ENCODE measurements around the gene ELMO1. TPM values are rescaled to one million over a fixed set of nuclear protein-coding genes. Genes with fewer than 3 reads are reported as not detected.

Gene ELMO1
- total RNA-seq, 2 experiments from 2014 or later, result 129 to 137 TPM

DNA sequence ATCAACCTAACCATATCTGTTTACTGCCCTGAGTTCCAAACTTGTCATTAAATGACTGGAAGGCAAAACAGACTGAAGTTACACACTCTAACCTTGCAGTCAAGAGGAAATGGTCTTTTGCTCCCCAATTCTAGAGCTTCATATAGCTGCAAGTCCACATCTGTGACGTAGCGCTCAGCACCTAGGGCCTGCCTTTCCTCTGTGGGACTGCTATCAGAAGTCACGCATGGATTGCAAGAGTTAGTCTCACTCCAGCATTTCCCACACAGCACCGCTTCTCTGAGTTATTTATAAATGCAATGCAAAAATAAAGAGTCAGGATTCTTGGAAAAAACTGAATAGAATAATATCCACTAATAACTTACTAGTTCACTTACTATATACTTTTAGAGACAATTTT, 96.9 kb downstream of the ELMO1 start:
- H3K36me3 Mint-ChIP-seq (ENCODE audit: low read depth), result peaks cover 33% of the 10 kb centered on the region
- H3K9me3 Mint-ChIP-seq, result no peaks in the 10 kb centered on the region
- H3K4me1 Mint-ChIP-seq (ENCODE audit: low read depth), result peaks cover 87% of the 10 kb centered on the region
- H3K27ac Mint-ChIP-seq, result peak overlapping the region; percentile 97
- intact Hi-C loops (cut with micrococcal nuclease), result loop anchor here (5.0 to 10.0 kb wide), 7 partner anchors 319 to 1657 kb away; partner anchors contain the start of genes AOAH, HERPUD2 and STARD3NL
- H3K4me3 Mint-ChIP-seq, result peak overlapping the region; percentile 96
- no peak for DNase-seq
- CTCF ChIA-PET, result interaction anchor here (0.6 to 4.9 kb wide), 23 partner anchors 8 to 158 kb away, joined by 3 to 28 read pairs (median 4); no protein-coding TSS in a partner anchor
- no peaks in the 10 kb centered on the region for H3K27me3 Mint-ChIP-seq (ENCODE audit: low read depth)

DNA sequence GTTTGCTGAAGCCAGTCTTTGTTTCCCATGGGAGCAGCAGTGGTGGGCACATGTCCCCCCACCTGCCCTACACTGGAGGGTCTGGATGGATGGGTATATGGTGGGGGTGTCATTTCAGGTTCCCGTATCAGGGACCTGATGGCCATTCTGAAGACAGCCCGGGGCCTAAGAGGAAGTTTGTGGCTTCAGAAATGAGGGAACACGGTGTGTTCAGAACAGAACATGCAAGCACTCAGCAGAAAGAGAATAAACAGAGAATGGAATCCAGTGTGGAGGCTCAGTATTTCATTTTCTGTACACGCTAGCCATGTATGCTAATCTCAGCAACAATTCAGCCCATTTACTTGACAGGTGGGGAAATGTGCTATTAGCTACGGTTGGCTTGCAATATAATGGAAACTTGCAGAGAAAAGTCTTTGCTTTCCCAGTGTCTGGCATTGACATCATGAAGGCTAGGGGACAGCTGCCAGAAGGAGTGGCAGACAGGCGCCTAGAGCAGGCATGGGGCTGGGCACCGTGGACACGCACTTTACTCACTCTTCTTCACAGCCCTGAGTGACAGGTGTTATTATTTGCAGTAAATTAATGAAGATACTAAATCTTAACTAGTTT, 98.6 kb downstream of the ELMO1 start:
- H3K4me3 Mint-ChIP-seq, result peak overlapping the region; percentile 66

DNA sequence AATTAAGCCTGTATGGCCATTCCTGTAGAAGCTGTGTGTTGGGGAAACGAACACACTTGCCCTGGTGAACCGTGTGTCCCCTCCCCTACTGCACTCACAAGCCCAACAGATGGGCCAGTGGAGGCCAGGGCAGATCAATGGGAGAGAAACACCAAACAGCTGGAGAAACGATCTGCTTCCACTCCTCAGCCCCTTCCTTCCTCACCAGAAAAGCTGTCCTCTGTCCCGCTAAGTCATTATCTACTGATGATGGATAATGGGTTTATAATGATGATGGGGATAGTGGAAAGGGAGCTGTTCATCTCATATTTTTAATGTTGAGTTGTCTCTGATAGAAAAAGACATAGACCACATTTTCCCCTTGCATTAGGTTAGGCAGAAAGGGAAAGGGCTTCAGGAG, 99.7 kb downstream of the ELMO1 start:
- Mint-ChIP-seq H3K4me3 (peak overlapping the region; percentile 66), H3K27ac (peak overlapping the region; percentile 17), H3K27me3 (ENCODE audit: low read depth) (no peaks in the 10 kb centered on the region), H3K9me3 (no peaks in the 10 kb centered on the region), H3K4me1 (ENCODE audit: low read depth) (peaks cover 84% of the 10 kb centered on the region), H3K36me3 (ENCODE audit: low read depth) (peaks cover 33% of the 10 kb centered on the region)
- intact Hi-C loops (cut with micrococcal nuclease), result loop anchor here (10.0 kb wide), 2 partner anchors 744 to 1016 kb away; no protein-coding TSS in a partner anchor
- CTCF ChIA-PET, result interaction anchor here (0.8 to 1.0 kb wide), 2 partner anchors 106 to 160 kb away, joined by 3 to 5 read pairs; no protein-coding TSS in a partner anchor
- no peak for DNase-seq

More for the DNA sequence above, 98.6 kb downstream of the ELMO1 start:
- no peaks in the 10 kb centered on the region for H3K27me3 Mint-ChIP-seq (ENCODE audit: low read depth)
- H3K36me3 Mint-ChIP-seq (ENCODE audit: low read depth), result peaks cover 33% of the 10 kb centered on the region
- H3K9me3 Mint-ChIP-seq, result no peaks in the 10 kb centered on the region
- peaks cover 86% of the 10 kb centered on the region for H3K4me1 Mint-ChIP-seq (ENCODE audit: low read depth)
- CTCF ChIA-PET, result interaction anchor here (1.5 to 2.1 kb wide), 4 partner anchors 97 to 150 kb away, joined by 4 to 8 read pairs (median 6); partner anchors contain the start of gene ELMO1
- no peak for DNase-seq
- intact Hi-C loops (cut with micrococcal nuclease), result loop anchor here (5.0 to 10.0 kb wide), 9 partner anchors 318 to 1655 kb away; partner anchors contain the start of genes AOAH, HERPUD2 and STARD3NL
- peak overlapping the region; percentile 53 for H3K27ac Mint-ChIP-seq

DNA sequence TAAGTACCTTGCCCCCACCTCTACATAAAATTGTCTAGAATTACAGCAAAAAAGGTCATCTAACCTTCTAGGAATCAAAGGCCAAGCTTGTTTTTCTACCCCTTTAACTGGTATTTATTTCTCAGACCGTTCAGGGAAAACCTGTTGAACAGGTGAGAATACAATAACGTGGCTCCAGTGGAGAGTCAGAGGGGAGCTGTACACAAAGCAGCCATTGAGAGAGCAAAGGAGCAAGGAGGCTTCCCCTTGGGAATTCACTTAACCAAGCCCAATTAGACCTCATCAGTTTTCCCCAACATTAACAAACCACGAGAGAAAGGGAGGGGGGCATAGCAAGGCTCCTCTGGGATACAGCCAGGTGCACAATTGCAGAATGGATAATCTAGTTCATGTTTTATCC, 101.9 kb downstream of the ELMO1 start:
- CTCF ChIA-PET, result interaction anchor here (1.3 kb wide), 1 partner anchor 62 kb away, joined by 4 read pairs; no protein-coding TSS in a partner anchor
- no peaks in the 10 kb centered on the region for H3K27me3 Mint-ChIP-seq (ENCODE audit: low read depth)
- H3K4me3 Mint-ChIP-seq, result no peak overlapping the region
- H3K9me3 Mint-ChIP-seq, result no peaks in the 10 kb centered on the region
- no peak for DNase-seq
- intact Hi-C loops (cut with micrococcal nuclease), result loop anchor here (10.0 kb wide), 2 partner anchors 742 to 1018 kb away; no protein-coding TSS in a partner anchor
- H3K4me1 Mint-ChIP-seq (ENCODE audit: low read depth), result peaks cover 82% of the 10 kb centered on the region
- H3K27ac Mint-ChIP-seq, result peak overlapping the region; percentile 17
- peaks cover 29% of the 10 kb centered on the region for H3K36me3 Mint-ChIP-seq (ENCODE audit: low read depth)

DNA sequence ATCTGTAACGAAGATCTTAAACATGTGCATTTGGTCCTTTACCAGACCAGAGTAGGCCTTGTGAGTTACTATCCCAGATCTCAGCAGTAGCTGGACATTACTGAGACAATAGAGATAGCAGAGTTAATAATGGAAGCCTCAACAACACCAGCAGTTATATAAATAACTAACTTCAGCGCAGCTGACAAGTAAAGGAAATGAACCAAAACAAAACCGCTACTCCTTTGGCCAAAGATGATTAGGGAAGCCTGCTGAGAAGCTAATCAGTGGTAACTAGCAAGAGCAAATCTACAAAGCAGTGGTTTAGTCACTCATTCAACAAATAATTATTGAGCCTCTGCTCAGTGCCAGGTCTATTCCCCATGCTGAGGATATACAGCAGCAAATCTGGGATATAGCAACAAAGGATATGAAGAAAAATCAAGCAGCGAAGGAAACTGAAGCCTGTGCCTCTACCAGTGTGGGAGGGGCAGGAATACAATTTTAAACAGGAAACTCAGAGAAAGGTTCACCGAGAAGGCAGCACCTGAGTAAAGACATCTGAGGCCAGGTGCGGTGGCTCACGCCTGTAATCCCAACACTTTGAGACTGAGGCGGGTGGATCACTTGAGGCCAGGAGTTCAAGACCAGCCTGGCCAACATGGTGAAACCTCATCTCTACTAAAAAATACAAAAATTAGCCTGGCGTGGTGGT, 103.6 kb downstream of the ELMO1 start:
- H3K4me3 Mint-ChIP-seq, result peak overlapping the region; percentile 51
- no peaks in the 10 kb centered on the region for H3K9me3 Mint-ChIP-seq
- peak; percentile 31 for DNase-seq
- H3K4me1 Mint-ChIP-seq (ENCODE audit: low read depth), result peaks cover 80% of the 10 kb centered on the region
- peak overlapping the region; percentile 77 for H3K27ac Mint-ChIP-seq
- H3K36me3 Mint-ChIP-seq (ENCODE audit: low read depth), result peaks cover 33% of the 10 kb centered on the region
- H3K27me3 Mint-ChIP-seq (ENCODE audit: low read depth), result no peaks in the 10 kb centered on the region
- intact Hi-C loops (cut with micrococcal nuclease), result loop anchor here (5.0 to 10.0 kb wide), 3 partner anchors 563 to 1020 kb away; no protein-coding TSS in a partner anchor
- CTCF ChIA-PET, result interaction anchor here (0.6 kb wide), 2 partner anchors 850 to 872 kb away, joined by 3 read pairs; no protein-coding TSS in a partner anchor

DNA sequence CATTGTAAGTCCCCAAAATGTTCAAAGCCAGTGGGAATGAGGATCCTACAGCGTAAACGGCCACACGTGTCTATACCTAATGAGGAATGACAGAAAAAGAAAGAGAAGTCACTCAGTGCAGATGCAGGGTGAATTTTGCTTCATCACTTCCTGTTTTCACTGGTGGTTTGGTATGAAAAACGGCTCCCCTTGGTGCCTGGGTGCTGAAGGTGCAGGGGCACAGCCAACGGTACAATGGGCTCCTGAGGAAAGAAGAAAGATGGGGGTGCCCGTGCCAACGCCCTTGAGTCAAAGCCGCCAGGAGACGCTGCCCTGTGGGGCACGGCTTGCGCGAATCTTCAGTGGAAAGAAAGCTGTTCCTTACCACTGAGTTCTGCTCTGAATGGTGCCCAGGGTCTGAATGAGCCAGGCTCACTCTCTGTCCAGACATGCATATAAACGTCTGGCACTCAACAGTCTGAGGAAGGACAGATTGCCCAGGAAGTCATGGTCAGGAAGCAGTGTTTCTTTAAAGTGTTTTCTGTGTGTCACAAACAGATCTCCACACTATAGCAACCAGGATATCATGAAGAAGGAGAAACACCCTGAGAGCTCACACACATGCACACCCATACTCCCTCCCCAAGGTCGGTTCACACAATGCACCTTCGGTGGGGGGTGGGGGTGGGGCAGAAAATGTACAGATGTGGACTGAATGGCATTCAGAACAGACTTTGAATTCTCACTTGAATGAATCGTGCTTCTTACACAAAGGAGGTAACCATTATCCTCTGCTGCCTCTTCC, 105.8 kb downstream of the ELMO1 start:
- Mint-ChIP-seq H3K36me3 (ENCODE audit: low read depth) (peaks cover 43% of the 10 kb centered on the region), H3K4me1 (ENCODE audit: low read depth) (peaks cover 81% of the 10 kb centered on the region), H3K27me3 (ENCODE audit: low read depth) (no peaks in the 10 kb centered on the region), H3K9me3 (no peaks in the 10 kb centered on the region), H3K27ac (peak overlapping the region; percentile 97), H3K4me3 (peak overlapping the region; percentile 89)
- intact Hi-C loops (cut with micrococcal nuclease), result loop anchor here (1.0 to 10.0 kb wide), 7 partner anchors 10 to 1022 kb away; no protein-coding TSS in a partner anchor
- peak; percentile 86 for DNase-seq
- CTCF ChIA-PET, result interaction anchor here (0.6 to 4.5 kb wide), 9 partner anchors 9 to 153 kb away, joined by 3 to 33 read pairs (median 6); partner anchors contain the start of gene ELMO1

DNA sequence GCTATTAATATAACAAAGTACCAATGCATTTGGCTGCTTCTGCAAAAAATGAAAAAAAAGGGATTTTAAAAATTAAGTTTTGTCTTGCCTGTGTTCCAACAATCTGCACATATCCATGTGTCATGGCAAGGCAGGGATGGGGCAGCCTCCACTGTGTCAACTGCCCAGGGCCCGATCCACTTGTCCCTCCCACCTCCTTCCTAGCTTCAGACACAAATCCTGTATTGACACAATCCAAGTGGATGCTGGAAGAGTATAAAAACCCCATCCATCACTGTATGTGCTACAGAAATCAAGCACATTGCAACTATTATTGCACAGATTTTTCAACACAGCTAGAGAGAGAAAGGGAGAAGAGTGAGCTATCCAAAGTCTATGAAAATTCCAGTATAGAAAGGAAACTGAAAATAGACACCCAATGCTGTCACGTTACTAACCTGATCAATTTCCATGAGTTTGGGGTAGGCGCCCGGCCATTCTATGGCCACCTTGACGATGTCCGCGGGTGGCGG, 106.4 kb downstream of the ELMO1 start:
- Mint-ChIP-seq H3K4me1 (ENCODE audit: low read depth) (peaks cover 82% of the 10 kb centered on the region), H3K27me3 (ENCODE audit: low read depth) (no peaks in the 10 kb centered on the region), H3K9me3 (no peaks in the 10 kb centered on the region), H3K4me3 (peak overlapping the region; percentile 89), H3K36me3 (ENCODE audit: low read depth) (peaks cover 47% of the 10 kb centered on the region), H3K27ac (peak overlapping the region; percentile 97)
- CTCF ChIA-PET, result interaction anchor here (0.6 to 4.5 kb wide), 14 partner anchors 8 to 877 kb away, joined by 3 to 33 read pairs (median 4); partner anchors contain the start of gene ELMO1
- intact Hi-C loops (cut with micrococcal nuclease), result loop anchor here (1.0 to 10.0 kb wide), 7 partner anchors 11 to 1023 kb away; no protein-coding TSS in a partner anchor
- no peak for DNase-seq

DNA sequence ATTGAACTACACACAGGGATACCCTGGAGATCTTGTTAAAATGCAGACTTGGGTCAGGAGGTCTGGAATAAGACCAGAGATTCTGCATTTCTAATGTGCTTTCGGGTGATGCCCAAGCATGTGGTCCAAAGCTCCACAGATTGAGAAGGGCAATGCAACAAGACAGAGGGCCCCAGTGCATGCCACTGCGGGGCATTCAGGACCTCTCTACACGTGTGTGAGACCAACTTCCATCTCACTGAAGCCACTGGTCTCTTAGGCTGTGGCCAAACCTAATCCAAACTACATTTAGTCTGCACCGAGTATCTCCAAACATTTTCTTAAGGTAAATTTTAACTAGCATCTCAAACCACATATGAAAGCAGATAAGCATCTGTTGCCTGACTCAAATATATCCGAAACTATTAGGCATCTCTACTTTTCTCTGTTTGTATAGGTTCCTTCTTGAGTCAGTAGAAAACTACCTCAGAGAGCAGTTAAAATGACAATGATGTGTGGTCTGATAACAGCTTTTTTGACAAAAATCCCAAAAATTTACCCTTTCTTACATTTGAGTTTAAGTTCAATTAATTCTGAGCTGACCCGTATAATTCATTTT, 107.5 kb downstream of the ELMO1 start:
- CTCF ChIA-PET, result interaction anchor here (0.6 to 4.5 kb wide), 8 partner anchors 12 to 478 kb away, joined by 3 to 33 read pairs (median 4); partner anchors contain the start of gene ELMO1
- H3K27me3 Mint-ChIP-seq (ENCODE audit: low read depth), result no peaks in the 10 kb centered on the region
- H3K36me3 Mint-ChIP-seq (ENCODE audit: low read depth), result peaks cover 57% of the 10 kb centered on the region
- H3K4me1 Mint-ChIP-seq (ENCODE audit: low read depth), result peaks cover 83% of the 10 kb centered on the region
- H3K27ac Mint-ChIP-seq, result peak overlapping the region; percentile 97
- intact Hi-C loops (cut with micrococcal nuclease), result loop anchor here (1.0 to 10.0 kb wide), 6 partner anchors 22 to 1024 kb away; no protein-coding TSS in a partner anchor
- H3K4me3 Mint-ChIP-seq, result peak overlapping the region; percentile 89
- H3K9me3 Mint-ChIP-seq, result peaks cover 2% of the 10 kb centered on the region
- DNase-seq, result no peak

DNA sequence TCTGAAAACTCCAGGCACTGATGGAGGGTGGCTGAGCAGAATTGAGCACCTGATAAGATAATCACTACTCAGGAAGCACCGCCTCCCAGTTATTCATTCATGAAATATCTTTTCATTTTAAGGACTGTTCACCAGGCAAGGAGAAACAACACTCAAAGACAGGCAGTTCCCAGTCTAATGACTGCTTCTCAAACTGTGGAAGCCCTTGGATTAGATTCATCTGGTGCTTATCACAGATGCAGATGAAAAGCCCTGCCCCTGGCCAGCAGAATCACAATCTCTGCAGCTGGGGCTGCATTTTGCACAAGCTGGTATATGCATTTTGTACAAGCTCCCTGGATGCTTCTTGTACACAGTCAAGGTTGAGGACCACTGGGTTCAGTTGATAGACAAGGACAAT, 109.7 kb downstream of the ELMO1 start:
- intact Hi-C loops (cut with micrococcal nuclease), result no loop called here
- Mint-ChIP-seq H3K36me3 (ENCODE audit: low read depth) (peaks cover 72% of the 10 kb centered on the region), H3K27ac (no peak overlapping the region), H3K9me3 (peaks cover 2% of the 10 kb centered on the region), H3K4me3 (no peak overlapping the region), H3K27me3 (ENCODE audit: low read depth) (no peaks in the 10 kb centered on the region), H3K4me1 (ENCODE audit: low read depth) (peaks cover 81% of the 10 kb centered on the region)
- no peak for DNase-seq
- CTCF ChIA-PET, result no interaction called here

DNA sequence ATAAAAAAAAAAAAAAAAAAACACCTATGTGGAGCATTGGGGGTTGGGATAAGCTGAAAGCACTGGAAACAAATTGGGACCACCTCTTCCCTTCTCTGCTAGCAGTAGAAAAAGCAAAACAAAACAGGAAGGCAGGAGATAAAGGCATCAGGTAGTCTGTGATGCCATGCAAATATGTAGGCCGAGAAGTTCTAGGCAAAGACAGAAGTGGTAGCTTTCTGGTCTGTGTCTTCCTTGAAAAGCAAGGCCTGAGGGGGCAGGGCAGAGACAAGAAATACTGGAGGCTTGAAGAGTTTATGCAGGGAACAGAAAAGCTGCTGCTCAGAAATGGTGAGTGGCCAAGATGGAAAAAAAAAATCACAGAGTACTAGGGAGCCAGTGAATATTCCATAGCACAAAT, 111.1 kb downstream of the ELMO1 start:
- CTCF ChIA-PET, result interaction anchor here (1.2 kb wide), 1 partner anchor 21 kb away, joined by 4 read pairs; no protein-coding TSS in a partner anchor
- no peak overlapping the region for H3K4me3 Mint-ChIP-seq
- H3K9me3 Mint-ChIP-seq, result peaks cover 2% of the 10 kb centered on the region
- intact Hi-C loops (cut with micrococcal nuclease), result no loop called here
- peaks cover 83% of the 10 kb centered on the region for H3K4me1 Mint-ChIP-seq (ENCODE audit: low read depth)
- DNase-seq, result no peak
- no peaks in the 10 kb centered on the region for H3K27me3 Mint-ChIP-seq (ENCODE audit: low read depth)
- peaks cover 79% of the 10 kb centered on the region for H3K36me3 Mint-ChIP-seq (ENCODE audit: low read depth)
- H3K27ac Mint-ChIP-seq, result peak overlapping the region; percentile 44

DNA sequence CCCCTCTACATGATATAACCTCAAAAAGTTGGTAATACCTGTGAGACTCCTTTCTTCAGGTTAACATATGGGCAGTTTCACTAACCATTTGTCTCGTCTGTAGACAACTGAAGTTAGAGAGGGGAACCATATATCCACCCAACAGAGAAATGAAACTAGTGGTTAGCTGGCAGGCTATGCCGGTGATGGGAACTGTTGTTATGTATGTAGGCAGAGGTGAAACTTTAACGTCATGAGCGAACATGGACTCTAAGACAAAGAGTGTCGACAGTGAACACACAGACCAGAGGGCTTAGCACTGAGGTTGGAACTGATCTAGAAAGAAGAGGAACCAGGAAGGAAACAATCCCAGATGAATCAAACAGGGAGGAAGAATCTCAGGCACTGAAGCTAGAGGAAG, 112.4 kb downstream of the ELMO1 start:
- Mint-ChIP-seq H3K36me3 (ENCODE audit: low read depth) (peaks cover 81% of the 10 kb centered on the region), H3K4me1 (ENCODE audit: low read depth) (peaks cover 87% of the 10 kb centered on the region)
- intact Hi-C loops (cut with micrococcal nuclease), result loop anchor here (1.0 kb wide), 1 partner anchor 9 kb away; no protein-coding TSS in a partner anchor

More for the DNA sequence above, 112.4 kb downstream of the ELMO1 start:
- CTCF ChIA-PET, result interaction anchor here (0.5 to 1.3 kb wide), 4 partner anchors 11 to 136 kb away, joined by 3 to 6 read pairs (median 4); no protein-coding TSS in a partner anchor
- H3K4me3 Mint-ChIP-seq, result peak overlapping the region; percentile 3
- H3K27ac Mint-ChIP-seq, result peak overlapping the region; percentile 76
- peak; percentile 57 for DNase-seq
- H3K27me3 Mint-ChIP-seq (ENCODE audit: low read depth), result no peaks in the 10 kb centered on the region
- H3K9me3 Mint-ChIP-seq, result peaks cover 3% of the 10 kb centered on the region
